BJ (cell line): Measurements from ENCODE around the gene OGFRL1. TPM values are rescaled to one million over a fixed set of nuclear protein-coding genes. Genes with fewer than 3 reads are reported as not detected.

Experiments
- CTCF ChIA-PET: fragments of 350-600 bp; formaldehyde crosslinking; extraction: SDS; loops from one replicate; lab custom pipeline; 2021; ENCODE audit warnings: antibody characterized with exemption, inconsistent platforms; lab: Yijun Ruan, JAX
- POLR2A ChIA-PET: fragments of 300-600 bp; sonication (Branson Sonifier 250); formaldehyde crosslinking; extraction: SDS; loops from one replicate; lab custom pipeline; 2021; ENCODE audit warnings: antibody characterized with exemption; lab: Charles Lee
- DNase-seq: peaks from one replicate; pipeline ENCODE4 v3.0.0-alpha.2; 2011; ENCODE audit warnings: low read depth
- H3K27me3 ChIP-seq: 2 replicates; pipeline ENCODE4 v1.6.0; 2011; ENCODE audit warnings: low read length; ENCODE audit not compliant: control insufficient read depth, insufficient read depth
- H3K36me3 ChIP-seq: 2 replicates; pipeline ENCODE4 v1.5.1; 2011; ENCODE audit warnings: low read length; ENCODE audit not compliant: control insufficient read depth, insufficient read depth
- H3K4me3 ChIP-seq: 2 replicates; pipeline ENCODE4 v1.5.1; 2011; ENCODE audit warnings: low read depth, mild to moderate bottlenecking, control low read depth, low read length
- CTCF ChIP-seq: IDR thresholded peaks from 2 replicates; pipeline ENCODE4 v1.5.1; 2011; ENCODE audit warnings: low read depth, mild to moderate bottlenecking, control low read depth, inconsistent platforms, low read length, moderate library complexity; ENCODE audit not compliant: insufficient read depth
- polyA minus RNA-seq: library from RNA; depleted of rRNA, polyadenylated mRNA; stranded (reverse); fragments of >200 nt; gene quantifications from 2 replicates; pipeline ENCODE4 v1.2.3, GENCODE V29; 2011; rRNA and poly(A)+ RNA removed
- polyA plus RNA-seq: library from polyadenylated mRNA; depleted of rRNA; stranded (reverse); fragments of >200 nt; gene quantifications from 2 replicates; pipeline ENCODE4 v1.2.3, GENCODE V29; 2011; rRNA removed

The OGFRL1 gene
- polyA plus RNA-seq (5.2 and 14.1 TPM in 2 replicates), polyA minus RNA-seq (6.4 and 7.4 TPM in 2 replicates)

DNA sequence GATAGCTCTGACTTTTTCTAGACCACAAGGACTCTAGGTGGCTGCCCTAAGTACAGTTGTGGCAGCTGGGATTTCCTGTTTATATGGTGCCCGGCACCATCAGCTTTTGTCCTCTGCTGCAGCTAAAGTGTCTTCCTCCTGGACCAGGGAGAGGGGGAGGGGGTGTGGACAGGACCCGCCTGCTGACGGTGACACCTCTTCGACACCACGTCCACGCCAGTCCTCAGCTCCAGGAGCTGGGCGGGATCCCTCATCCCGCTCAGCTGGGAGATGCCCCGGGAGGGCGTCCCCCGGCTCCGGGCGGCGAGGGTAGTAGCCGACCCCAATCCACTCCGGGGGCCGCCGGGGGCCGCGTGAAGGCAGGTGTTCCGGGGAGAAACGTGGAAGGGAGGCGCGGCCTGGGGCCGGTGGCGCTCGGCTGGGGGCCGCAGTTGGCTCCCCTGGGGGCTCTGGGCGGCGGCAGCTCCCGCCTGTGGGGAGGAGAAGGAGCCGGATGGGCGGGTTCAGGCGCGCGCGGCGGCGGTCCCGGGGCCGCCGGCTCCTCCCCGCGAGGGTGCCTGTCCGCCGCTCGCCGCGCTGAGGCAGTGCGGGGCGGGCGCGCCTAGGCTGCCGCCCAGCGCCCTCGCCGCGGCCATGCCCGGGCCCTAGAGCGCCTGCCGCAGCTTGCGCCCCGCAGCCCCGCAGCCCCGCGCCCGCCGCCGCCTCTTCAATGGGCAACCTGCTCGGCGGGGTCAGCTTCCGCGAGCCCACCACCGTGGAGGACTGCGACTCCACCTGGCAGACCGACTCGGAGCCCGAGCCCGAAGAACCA, at the start of gene OGFRL1:
Gene OGFRL1 (plus strand): TSS at position 584 of the 811 bp plus-strand sequence. CDS start 126 bp downstream, at position 710.
- no peak for DNase-seq
- ChIA-PET POLR2A (interaction anchor here (0.6 kb wide), 1 partner anchor 8 kb away, joined by 4 read pairs; no protein-coding TSS in a partner anchor), CTCF (interaction anchor here (0.6 to 1.9 kb wide), 12 partner anchors 8 to 195 kb away, joined by 3 to 8 read pairs (median 4); no protein-coding TSS in a partner anchor)
- Histone ChIP-seq H3K4me3 (peak within 1 kb of the TSS; percentile 79), H3K36me3 (no peaks in the 10 kb centered on the region), H3K27me3 (no peaks in the 10 kb centered on the region)
- TF ChIP-seq CTCF, result no peak

DNA sequence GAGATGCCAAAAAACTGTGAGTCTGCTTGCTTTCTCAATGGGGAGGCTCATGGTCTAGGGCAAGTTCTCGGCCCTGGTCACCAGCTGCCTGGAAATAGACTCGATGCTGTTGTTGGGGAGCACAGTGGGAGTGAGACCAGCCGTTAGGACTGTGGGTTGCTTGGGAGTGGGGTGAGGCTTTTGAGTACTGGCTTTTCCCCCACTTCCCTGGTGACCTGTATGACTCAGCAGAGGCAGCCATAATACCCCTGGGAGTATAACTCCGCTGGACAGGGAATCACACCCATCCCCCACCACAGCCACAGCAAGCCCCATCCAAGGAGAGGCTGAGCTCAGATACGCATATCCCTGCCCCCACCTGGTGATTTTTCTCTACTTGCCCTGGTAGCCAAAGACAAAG, 48.9 kb upstream of the OGFRL1 start:
- CTCF ChIA-PET, result no interaction called here

GRCh38 chr6:71245265-71246049, 43.2 kb upstream of the OGFRL1 start:
- Histone ChIP-seq H3K4me3 (no peak overlapping the region), H3K27me3 (no peaks in the 10 kb centered on the region), H3K36me3 (no peaks in the 10 kb centered on the region)
- no peak for DNase-seq
- no peak for TF ChIP-seq CTCF
- ChIA-PET CTCF (interaction anchor here (1.1 to 1.3 kb wide), 2 partner anchors 13 to 54 kb away, joined by 3 read pairs; no protein-coding TSS in a partner anchor), POLR2A (no interaction called here)

More for the DNA sequence above, 48.9 kb upstream of the OGFRL1 start:
- H3K4me3 ChIP-seq, result no peak overlapping the region
- no peaks in the 10 kb centered on the region for H3K27me3 ChIP-seq
- POLR2A ChIA-PET, result no interaction called here
- no peaks in the 10 kb centered on the region for H3K36me3 ChIP-seq
- DNase-seq, result no peak
- no peak for TF ChIP-seq CTCF

DNA sequence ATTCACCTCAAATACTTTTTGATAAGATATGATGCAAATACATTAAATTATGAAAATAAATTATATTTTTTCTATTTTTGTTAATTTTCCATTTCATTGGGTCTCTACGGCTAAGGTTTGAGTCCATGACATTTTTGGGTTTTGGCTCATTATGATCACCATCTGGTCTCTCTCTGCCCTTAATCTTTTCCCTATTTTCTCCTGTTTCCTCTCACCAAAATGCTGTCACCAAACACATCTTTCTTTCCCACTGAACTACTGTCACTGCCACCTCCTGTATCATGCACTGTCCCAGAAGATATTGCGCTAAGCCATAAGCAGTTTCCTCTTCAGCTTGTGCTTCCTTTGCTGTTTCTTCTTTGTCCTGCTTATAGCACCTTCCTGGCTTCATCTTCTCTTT, 42.0 kb upstream of the OGFRL1 start:
- Histone ChIP-seq H3K27me3 (no peaks in the 10 kb centered on the region), H3K4me3 (no peak overlapping the region), H3K36me3 (no peaks in the 10 kb centered on the region)
- CTCF ChIA-PET, result no interaction called here
- no peak for TF ChIP-seq CTCF
- POLR2A ChIA-PET, result no interaction called here
- DNase-seq, result no peak
